Activated T-helper 2 cell treated with anti-CD3 and anti-CD28 coated beads, Interferon-gamma antibody, Interleukin-2, Interleukin-4, amounts not matched to agents 10 μg/mL and 5 μg/mL and 100 μg/mL, durations not matched to agents 14 hours and 24 hours and 36 hours (primary cell): Measurements from ENCODE around the gene STX7. TPM values are rescaled to one million over a fixed set of nuclear protein-coding genes. Genes with fewer than 3 reads are reported as not detected.

Experiments used
- DNase-seq: peaks from one replicate; pipeline ENCODE4 v3.0.0; 2021; ENCODE audit warnings: low spot score
- H3K27ac Mint-ChIP-seq: one replicate; pipeline ENCODE4 v1.8.0; 2021; ENCODE audit warnings: mixed read lengths
- H3K27me3 Mint-ChIP-seq: one replicate; pipeline ENCODE4 v1.8.0; 2021; ENCODE audit warnings: low read depth, mixed read lengths
- H3K36me3 Mint-ChIP-seq: one replicate; pipeline ENCODE4 v1.8.0; 2021; ENCODE audit warnings: low read depth, mixed read lengths
- H3K4me1 Mint-ChIP-seq: one replicate; pipeline ENCODE4 v1.8.0; 2021; ENCODE audit warnings: low read depth, mixed read lengths
- H3K4me3 Mint-ChIP-seq: one replicate; pipeline ENCODE4 v1.8.0; 2021; ENCODE audit warnings: low read depth, mild to moderate bottlenecking, moderate library complexity, mixed read lengths
- H3K9me3 Mint-ChIP-seq: one replicate; pipeline ENCODE4 v1.8.0; 2021; ENCODE audit warnings: mixed read lengths
- intact Hi-C: fragments of 100-400 bp; cut with micrococcal nuclease; formaldehyde crosslinking; loops from one replicate; pipeline ENCODE4 v1.15.1; 2023
- total RNA-seq: library from RNA; stranded (reverse); gene quantifications from 2 replicates; pipeline ENCODE4 v1.2.3, GENCODE V29; 2022

The STX7 gene
- total RNA-seq, 1 donor from 2014 or later: 18.9 TPM

DNA sequence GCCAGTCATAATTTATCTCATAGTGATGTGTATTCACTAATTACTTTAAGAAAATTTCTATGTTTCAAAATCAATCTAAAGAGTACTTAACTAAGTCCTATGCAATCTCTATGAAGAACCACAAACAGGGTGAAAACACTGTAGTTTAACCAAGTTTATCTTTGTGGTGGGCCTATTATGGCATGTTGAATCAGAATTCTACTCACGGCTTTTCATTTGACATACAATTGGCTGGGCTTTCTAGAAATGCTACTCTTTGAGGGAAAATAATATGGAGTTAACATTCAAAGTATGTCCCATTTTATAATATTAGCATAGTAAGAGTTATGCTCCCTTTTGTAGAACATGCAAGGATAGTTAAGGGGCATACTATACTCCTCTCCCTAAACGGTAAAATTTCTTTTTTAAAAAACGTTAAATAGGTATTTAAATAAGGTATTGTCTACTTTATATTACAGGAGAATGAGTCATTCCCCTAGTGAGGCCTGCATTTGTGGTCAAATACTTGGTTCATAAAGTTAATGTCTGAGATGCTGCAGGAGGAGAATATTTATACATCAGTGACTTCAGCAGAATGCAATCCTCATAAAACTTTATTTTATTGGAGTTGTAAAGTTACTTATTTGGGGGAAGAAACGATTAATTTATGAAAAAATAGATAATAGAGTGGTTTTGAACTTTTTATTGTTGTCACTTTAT is 113.4 kb downstream of the STX7 start:
- DNase-seq: no peak
- intact Hi-C loops: loop anchor here (5.0 kb wide), 1 partner anchor 83 kb away; no protein-coding TSS in a partner anchor
- H3K27me3 Mint-ChIP-seq: peaks cover 69% of the 10 kb centered on the region
- no peak overlapping the region for H3K27ac Mint-ChIP-seq
- peaks cover 11% of the 10 kb centered on the region for H3K9me3 Mint-ChIP-seq
- peaks cover 4% of the 10 kb centered on the region for H3K4me1 Mint-ChIP-seq
- H3K4me3 Mint-ChIP-seq: no peak overlapping the region
- no peaks in the 10 kb centered on the region for H3K36me3 Mint-ChIP-seq

Other genes starting within 250 kb of the STX7 start
- gene MOXD1, start 111.6 kb downstream of the STX7 start, total RNA-seq: not detected in 2 replicates
- gene TAAR9, start 25.2 kb upstream of the STX7 start, total RNA-seq: not detected in 2 replicates
- not detected in 2 replicates for gene TAAR8, start 39.6 kb upstream of the STX7 start, total RNA-seq
- not detected in 2 replicates for gene TAAR6, start 57.2 kb upstream of the STX7 start, total RNA-seq
- not detected in 2 replicates for gene TAAR5, start 76.6 kb upstream of the STX7 start, total RNA-seq
- not detected in 2 replicates for gene TAAR2, start 111.2 kb upstream of the STX7 start, total RNA-seq
- gene TAAR1, start 146.1 kb upstream of the STX7 start, total RNA-seq: not detected in 2 replicates
- not detected in 2 replicates for gene VNN1, start 200.9 kb upstream of the STX7 start, total RNA-seq
- gene VNN2, start 244.8 kb upstream of the STX7 start, total RNA-seq: 4.7 and 5.0 TPM in 2 replicates